ENCODE results near the gene ACTR3.
"Not testable (repeated sequence)": the region's sequence is repeated elsewhere in the genome, so short reads cannot be mapped to it uniquely, and the experiment has no call there.

ACTR3 gene

DNA sequence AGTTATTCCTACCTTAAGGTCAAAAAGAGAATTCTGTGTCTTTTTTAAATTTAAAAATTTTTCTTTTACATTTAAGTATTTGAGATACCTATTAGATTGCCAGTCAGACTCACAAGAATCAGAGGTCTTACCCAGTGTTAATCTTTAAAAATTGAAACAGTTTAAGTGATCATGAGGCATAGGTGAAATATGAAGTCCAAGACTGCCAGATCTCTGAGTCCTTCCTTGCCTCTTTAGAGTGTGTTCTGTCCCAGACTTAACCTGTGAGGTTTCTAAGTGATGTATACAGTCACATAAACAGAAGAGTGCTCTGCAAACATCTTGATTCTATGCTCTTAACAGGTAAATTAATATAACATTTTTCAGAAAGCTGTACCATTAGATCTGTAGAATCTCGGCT, 40.6 kb downstream of the ACTR3 start:
- peaks cover 33% of the 10 kb centered on the region for H3K79me2 ChIP-seq (ENCODE audit: insufficient read depth, low read length)
- no peak overlapping the region for H3K27ac ChIP-seq (ENCODE audit: low read length)
- no peak for ATAC-seq (ENCODE audit: insufficient read depth, low read depth)
- no peak for TF ChIP-seq EZH2 (IDR thresholded peaks at IDR 0.05; ENCODE audit: borderline replicate concordance, low read depth, low read length, severe bottlenecking)
- TF ChIP-seq CTCF (IDR thresholded peaks at IDR 0.05; ENCODE audit: borderline replicate concordance, extremely low read depth, low read length, poor library complexity, severe bottlenecking) = no peak
- no peaks in the 10 kb centered on the region for H3K9me3 ChIP-seq (ENCODE audit: insufficient read depth, low read length, severe bottlenecking)
- H3K9ac ChIP-seq (ENCODE audit: low read depth, low read length) = no peak overlapping the region
- H2AFZ ChIP-seq (ENCODE audit: low read depth, low read length) = no peak overlapping the region
- no peak for DNase-seq
- no peaks in the 10 kb centered on the region for H3K27me3 ChIP-seq (ENCODE audit: insufficient read depth, low read length, poor library complexity)
- no peaks in the 10 kb centered on the region for H3K4me1 ChIP-seq (ENCODE audit: insufficient read depth, low read length)
- H3K4me2 ChIP-seq (ENCODE audit: insufficient read depth, low read length) = no peak overlapping the region
- H3K4me3 ChIP-seq (ENCODE audit: low read depth in 1 of 2, low read length in 2 of 2) = no peak overlapping the region
- H4K20me1 ChIP-seq (ENCODE audit: insufficient read depth, low read length) = peaks cover 16% of the 10 kb centered on the region; the same call in 1 of the 2 replicates
- H3K36me3 ChIP-seq (ENCODE audit: insufficient read depth, low read length) = peaks cover 92% of the 10 kb centered on the region

GRCh38 chr2:113937501-113937900, 47.6 kb downstream of the ACTR3 start:
- Histone ChIP-seq H3K4me2 (ENCODE audit: insufficient read depth, low read length) (no peak overlapping the region), H3K79me2 (ENCODE audit: insufficient read depth, low read length) (peaks cover 11% of the 10 kb centered on the region; the same call in 1 of the 2 replicates), H3K9ac (ENCODE audit: low read depth, low read length) (no peak overlapping the region), H3K4me1 (ENCODE audit: insufficient read depth, low read length) (no peaks in the 10 kb centered on the region), H2AFZ (ENCODE audit: low read depth, low read length) (no peak overlapping the region), H3K4me3 (ENCODE audit: low read depth in 1 of 2, low read length in 2 of 2) (no peak overlapping the region), H3K27ac (ENCODE audit: low read length) (no peak overlapping the region), H3K9me3 (ENCODE audit: insufficient read depth, low read length, severe bottlenecking) (peaks cover 2% of the 10 kb centered on the region), H3K36me3 (ENCODE audit: insufficient read depth, low read length) (peaks cover 87% of the 10 kb centered on the region), H4K20me1 (ENCODE audit: insufficient read depth, low read length) (no peaks in the 10 kb centered on the region), H3K27me3 (ENCODE audit: insufficient read depth, low read length, poor library complexity) (no peaks in the 10 kb centered on the region)
- no peak for ATAC-seq (ENCODE audit: insufficient read depth, low read depth)
- TF ChIP-seq CTCF (IDR thresholded peaks at IDR 0.05; ENCODE audit: borderline replicate concordance, extremely low read depth, low read length, poor library complexity, severe bottlenecking) (no peak), EZH2 (IDR thresholded peaks at IDR 0.05; ENCODE audit: borderline replicate concordance, low read depth, low read length, severe bottlenecking) (no peak)
- no peak for DNase-seq

- peaks cover 5% of the 10 kb centered on the region; the same call in 1 of the 2 replicates for H3K79me2 ChIP-seq (ENCODE audit: insufficient read depth, low read length)
- no peak for ATAC-seq (ENCODE audit: insufficient read depth, low read depth)
- peaks cover 88% of the 10 kb centered on the region for H3K36me3 ChIP-seq (ENCODE audit: insufficient read depth, low read length)
Measured at GRCh38 chr2:113940891-113941290, 51.0 kb downstream of the ACTR3 start.

DNA sequence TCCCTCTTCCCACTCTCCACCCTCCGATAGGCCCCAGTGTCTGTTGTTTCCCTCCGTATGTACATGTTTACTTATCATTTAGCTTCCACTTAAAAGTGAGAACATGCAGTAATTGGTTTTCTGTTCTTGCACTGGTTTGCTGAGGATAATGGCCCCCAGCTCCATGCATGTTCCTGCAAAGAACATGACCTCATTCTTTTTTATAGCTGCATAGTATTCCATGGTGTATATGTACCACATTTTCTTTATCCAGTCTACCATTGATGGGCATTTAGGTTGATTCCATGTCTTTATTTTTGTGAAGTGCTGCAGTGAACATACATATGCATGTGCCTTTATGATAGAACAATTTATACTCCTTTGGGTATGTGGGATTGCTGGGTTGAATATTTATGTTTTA, 55.9 kb downstream of the ACTR3 start:
- not testable (repeated sequence) for ATAC-seq (ENCODE audit: insufficient read depth, low read depth); H3K27me3 ChIP-seq (ENCODE audit: insufficient read depth, low read length, poor library complexity); H3K4me2 ChIP-seq (ENCODE audit: insufficient read depth, low read length); H4K20me1 ChIP-seq (ENCODE audit: insufficient read depth, low read length); H3K9ac ChIP-seq (ENCODE audit: low read depth, low read length); DNase-seq; H3K27ac ChIP-seq (ENCODE audit: low read length); H3K9me3 ChIP-seq (ENCODE audit: insufficient read depth, low read length, severe bottlenecking); H3K4me1 ChIP-seq (ENCODE audit: insufficient read depth, low read length); H3K4me3 ChIP-seq (ENCODE audit: low read depth in 1 of 2, low read length in 2 of 2); H3K79me2 ChIP-seq (ENCODE audit: insufficient read depth, low read length); H2AFZ ChIP-seq (ENCODE audit: low read depth, low read length)
- peaks cover 91% of the 10 kb centered on the region for H3K36me3 ChIP-seq (ENCODE audit: insufficient read depth, low read length)

More at GRCh38 chr2:113940891-113941290, 51.0 kb downstream of the ACTR3 start:
- H3K9ac ChIP-seq (ENCODE audit: low read depth, low read length) = no peak overlapping the region
- H3K4me2 ChIP-seq (ENCODE audit: insufficient read depth, low read length) = no peak overlapping the region
- H4K20me1 ChIP-seq (ENCODE audit: insufficient read depth, low read length) = no peaks in the 10 kb centered on the region; the same call in 1 of the 2 replicates
- no peak overlapping the region for H3K27ac ChIP-seq (ENCODE audit: low read length)
- no peak overlapping the region for H2AFZ ChIP-seq (ENCODE audit: low read depth, low read length)
- H3K27me3 ChIP-seq (ENCODE audit: insufficient read depth, low read length, poor library complexity) = no peaks in the 10 kb centered on the region
- peaks cover 2% of the 10 kb centered on the region for H3K9me3 ChIP-seq (ENCODE audit: insufficient read depth, low read length, severe bottlenecking)
- H3K4me1 ChIP-seq (ENCODE audit: insufficient read depth, low read length) = no peaks in the 10 kb centered on the region
- H3K4me3 ChIP-seq (ENCODE audit: low read depth in 1 of 2, low read length in 2 of 2) = no peak overlapping the region
- no peak for DNase-seq
- TF ChIP-seq CTCF (IDR thresholded peaks at IDR 0.05; ENCODE audit: borderline replicate concordance, extremely low read depth, low read length, poor library complexity, severe bottlenecking) = no peak
- no peak for TF ChIP-seq EZH2 (IDR thresholded peaks at IDR 0.05; ENCODE audit: borderline replicate concordance, low read depth, low read length, severe bottlenecking)

DNA sequence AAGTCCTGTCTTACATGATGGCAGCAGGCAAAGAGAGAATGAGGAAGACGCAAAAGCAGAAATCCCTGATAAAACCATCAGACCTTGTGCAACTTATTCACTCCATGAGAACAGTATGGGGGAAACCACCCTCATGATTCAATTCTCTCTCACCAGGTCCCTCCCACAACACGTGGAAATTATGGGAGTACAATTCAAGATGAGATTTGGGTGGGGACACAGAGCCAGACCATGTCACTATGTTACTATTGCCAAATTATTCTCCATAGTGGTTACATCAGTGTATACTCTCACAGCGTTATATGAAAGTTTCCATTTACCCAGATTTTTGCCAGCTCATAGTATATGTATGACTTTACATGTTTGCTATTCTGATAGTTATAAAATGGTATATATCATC, 61.0 kb downstream of the ACTR3 start:
- not testable (repeated sequence) for DNase-seq; ATAC-seq (ENCODE audit: insufficient read depth, low read depth); H3K27ac ChIP-seq (ENCODE audit: low read length)

More for the DNA sequence above, 61.0 kb downstream of the ACTR3 start:
- H3K27me3 ChIP-seq (ENCODE audit: insufficient read depth, low read length, poor library complexity); H3K4me3 ChIP-seq (ENCODE audit: low read depth in 1 of 2, low read length in 2 of 2); H3K9me3 ChIP-seq (ENCODE audit: insufficient read depth, low read length, severe bottlenecking); H3K4me2 ChIP-seq (ENCODE audit: insufficient read depth, low read length); H2AFZ ChIP-seq (ENCODE audit: low read depth, low read length); H3K9ac ChIP-seq (ENCODE audit: low read depth, low read length); H4K20me1 ChIP-seq (ENCODE audit: insufficient read depth, low read length); H3K4me1 ChIP-seq (ENCODE audit: insufficient read depth, low read length); H3K79me2 ChIP-seq (ENCODE audit: insufficient read depth, low read length): not testable (repeated sequence)
- H3K36me3 ChIP-seq (ENCODE audit: insufficient read depth, low read length) = peaks cover 91% of the 10 kb centered on the region

Data from DND-41 (cell line).